Measurements from ENCODE around the gene ANKRD60.

The ANKRD60 gene

DNA sequence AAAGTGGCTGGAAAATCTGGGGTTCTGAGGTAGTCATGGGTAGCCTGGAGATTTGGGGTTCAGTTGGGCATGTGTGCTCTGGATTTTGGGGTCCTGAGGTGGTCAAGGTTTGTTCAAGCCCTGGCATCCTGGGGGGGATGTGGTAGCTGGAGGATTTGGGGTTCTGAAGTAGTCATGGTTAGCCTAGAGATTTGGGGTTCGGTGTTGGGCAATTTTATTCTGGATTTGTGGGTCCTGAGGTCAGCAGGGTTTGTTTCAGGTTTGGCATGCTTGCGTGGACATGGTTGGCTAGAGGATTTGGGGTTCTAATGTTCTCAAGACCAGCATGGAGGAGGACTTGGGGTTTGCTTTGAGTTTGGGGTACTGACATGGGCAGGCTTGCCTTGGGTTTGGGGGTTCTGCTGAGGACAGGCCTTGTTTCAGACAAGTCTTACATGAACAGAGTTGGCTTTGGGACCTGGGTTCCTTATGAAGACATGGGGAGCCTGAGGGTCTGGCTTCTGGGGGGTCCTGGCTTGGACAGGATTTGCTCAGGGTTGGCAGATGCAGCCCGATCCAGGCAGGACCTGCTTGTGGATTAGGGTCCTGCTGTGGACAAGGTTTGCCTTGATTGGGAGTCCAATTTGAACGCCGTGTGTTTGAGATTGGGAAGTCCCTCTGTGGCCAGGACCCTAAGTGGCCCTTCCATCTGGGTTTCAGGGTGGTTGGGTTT, 906 bp downstream of the ANKRD60 start:
- DNase-seq (ENCODE audit: insufficient read length, low spot score): no peak
- TF ChIP-seq POLR2AphosphoS5 (IDR thresholded peaks at IDR 0.05; ENCODE audit: low read depth, low read length): no peak
- FAIRE-seq: no peak

DNA sequence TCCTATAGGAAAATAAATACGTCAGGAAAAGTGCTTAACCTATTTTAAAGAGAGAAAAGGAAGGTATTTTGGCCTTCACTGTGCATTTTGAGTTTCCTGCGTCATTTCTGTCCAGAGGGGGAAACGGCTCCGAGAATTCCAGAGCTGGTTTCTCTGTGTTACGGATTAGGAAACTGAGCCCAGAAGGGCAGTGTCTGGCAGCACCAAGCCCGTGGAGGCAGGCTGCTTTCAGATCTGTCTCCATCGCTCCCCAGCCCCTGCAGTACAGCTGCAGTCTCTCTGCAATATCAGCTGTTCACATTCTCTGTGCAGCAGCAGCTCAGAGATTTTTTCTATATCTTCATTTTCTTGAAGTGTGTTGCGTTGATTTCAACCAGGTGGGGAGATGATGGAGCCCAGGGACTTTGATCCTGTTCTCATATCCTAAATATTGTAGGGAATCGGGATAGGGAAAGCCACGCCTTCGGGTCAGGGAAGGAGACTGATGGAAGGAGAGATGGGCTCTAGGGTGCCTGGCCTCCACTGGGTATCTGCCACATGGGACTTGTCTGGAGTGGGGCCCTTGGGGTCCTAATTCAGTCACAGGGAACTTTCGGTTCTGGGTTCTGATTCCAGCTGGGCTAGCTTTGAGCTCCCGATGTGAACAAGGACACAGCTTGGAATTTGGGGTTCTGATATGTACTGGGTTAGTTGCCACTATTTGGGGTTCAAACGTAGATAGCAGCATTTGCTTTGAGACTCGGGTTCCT, 2.8 kb downstream of the ANKRD60 start:
- no peak for FAIRE-seq
- DNase-seq (ENCODE audit: insufficient read length, low spot score): no peak
- no peak for TF ChIP-seq TAF1 (IDR thresholded peaks at IDR 0.05; ENCODE audit: low read depth, low read length)
- no peak for TF ChIP-seq PAX5 (IDR thresholded peaks at IDR 0.05; ENCODE audit: insufficient read depth, low read length, severe bottlenecking)
- TF ChIP-seq POLR2AphosphoS5 (IDR thresholded peaks at IDR 0.05; ENCODE audit: low read depth, low read length): no peak
- TF ChIP-seq POU2F2 (IDR thresholded peaks at IDR 0.05; ENCODE audit: low read depth, low read length): no peak
- TF ChIP-seq POLR2A (IDR thresholded peaks at IDR 0.05; ENCODE audit: low read depth, low read length): no peak
- TF ChIP-seq SPI1 (IDR thresholded peaks at IDR 0.05; ENCODE audit: low read depth, low read length): no peak

- DNase-seq (ENCODE audit: insufficient read length, low spot score) (no peak), FAIRE-seq (no peak)
- no peak for TF ChIP-seq PAX5 (IDR thresholded peaks at IDR 0.05; ENCODE audit: insufficient read depth, low read length, severe bottlenecking)
- TF ChIP-seq SPI1 (IDR thresholded peaks at IDR 0.05; ENCODE audit: low read depth, low read length): no peak
- no peak for TF ChIP-seq POLR2A (IDR thresholded peaks at IDR 0.05; ENCODE audit: low read depth, low read length)
- TF ChIP-seq POLR2AphosphoS5 (IDR thresholded peaks at IDR 0.05; ENCODE audit: low read depth, low read length): no peak
- TF ChIP-seq POU2F2 (IDR thresholded peaks at IDR 0.05; ENCODE audit: low read depth, low read length): no peak
- no peak for TF ChIP-seq TAF1 (IDR thresholded peaks at IDR 0.05; ENCODE audit: low read depth, low read length)
Measured at GRCh38 chr20:58224974-58225373, 3.5 kb downstream of the ANKRD60 start.

DNA sequence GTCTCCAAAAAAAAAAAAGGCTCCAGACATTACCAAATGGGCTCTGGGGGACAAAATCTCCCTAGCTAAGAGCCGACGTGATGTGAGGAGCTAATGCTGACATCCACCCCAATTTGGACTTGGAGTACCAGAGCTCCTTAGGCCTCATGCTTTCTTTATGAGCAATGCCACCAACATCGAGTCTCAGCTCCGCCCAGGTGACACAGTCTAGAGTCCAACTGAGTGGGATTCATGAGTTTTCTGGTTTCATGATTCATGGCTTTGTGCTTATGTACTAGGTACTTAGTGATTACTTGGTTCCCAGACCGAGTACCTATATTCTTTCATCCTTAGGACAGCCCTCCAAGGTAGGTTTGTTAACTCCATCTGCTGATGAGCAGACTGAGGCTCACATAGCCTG, 4.4 kb downstream of the ANKRD60 start:
- FAIRE-seq (no peak), DNase-seq (ENCODE audit: insufficient read length, low spot score) (no peak)
- TF ChIP-seq POLR2A (IDR thresholded peaks at IDR 0.05; ENCODE audit: low read depth, low read length) (no peak), POLR2AphosphoS5 (IDR thresholded peaks at IDR 0.05; ENCODE audit: low read depth, low read length) (no peak), SPI1 (IDR thresholded peaks at IDR 0.05; ENCODE audit: low read depth, low read length) (no peak), PAX5 (IDR thresholded peaks at IDR 0.05; ENCODE audit: insufficient read depth, low read length, severe bottlenecking) (no peak), POU2F2 (IDR thresholded peaks at IDR 0.05; ENCODE audit: low read depth, low read length) (no peak), TAF1 (IDR thresholded peaks at IDR 0.05; ENCODE audit: low read depth, low read length) (no peak)

GRCh38 chr20:58223358-58223941, 5.0 kb downstream of the ANKRD60 start:
- DNase-seq (ENCODE audit: insufficient read length, low spot score): no peak
- no peak for FAIRE-seq
- TF ChIP-seq PAX5 (IDR thresholded peaks at IDR 0.05; ENCODE audit: insufficient read depth, low read length, severe bottlenecking) (no peak), TAF1 (IDR thresholded peaks at IDR 0.05; ENCODE audit: low read depth, low read length) (no peak), POU2F2 (IDR thresholded peaks at IDR 0.05; ENCODE audit: low read depth, low read length) (no peak), POLR2AphosphoS5 (IDR thresholded peaks at IDR 0.05; ENCODE audit: low read depth, low read length) (no peak)

DNA sequence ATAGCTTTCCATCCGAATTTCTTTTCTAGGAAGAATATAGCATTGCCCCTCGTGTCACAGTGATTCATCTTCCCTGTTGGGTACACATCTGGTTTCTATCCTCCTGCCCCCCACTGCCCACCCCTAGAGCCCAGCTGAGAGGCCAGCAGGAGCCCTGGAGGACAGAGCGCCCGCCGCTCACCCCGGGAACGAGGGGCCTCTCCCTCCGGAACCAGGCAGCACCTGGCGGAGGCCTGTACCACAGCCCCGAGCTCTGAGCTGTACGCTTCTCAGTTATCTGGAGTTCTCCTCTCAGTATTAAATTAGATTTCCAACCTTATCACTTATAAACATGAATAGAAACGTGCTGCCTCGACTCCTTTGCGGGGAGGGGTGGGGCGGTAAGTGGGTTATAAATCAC, 6.0 kb downstream of the ANKRD60 start:
- no peak for DNase-seq (ENCODE audit: insufficient read length, low spot score)
- FAIRE-seq: no peak
- TF ChIP-seq POLR2A (IDR thresholded peaks at IDR 0.05; ENCODE audit: low read depth, low read length) (no peak), TAF1 (IDR thresholded peaks at IDR 0.05; ENCODE audit: low read depth, low read length) (no peak), PAX5 (IDR thresholded peaks at IDR 0.05; ENCODE audit: insufficient read depth, low read length, severe bottlenecking) (no peak), SPI1 (IDR thresholded peaks at IDR 0.05; ENCODE audit: low read depth, low read length) (no peak), POLR2AphosphoS5 (IDR thresholded peaks at IDR 0.05; ENCODE audit: low read depth, low read length) (no peak), POU2F2 (IDR thresholded peaks at IDR 0.05; ENCODE audit: low read depth, low read length) (no peak)

DNA sequence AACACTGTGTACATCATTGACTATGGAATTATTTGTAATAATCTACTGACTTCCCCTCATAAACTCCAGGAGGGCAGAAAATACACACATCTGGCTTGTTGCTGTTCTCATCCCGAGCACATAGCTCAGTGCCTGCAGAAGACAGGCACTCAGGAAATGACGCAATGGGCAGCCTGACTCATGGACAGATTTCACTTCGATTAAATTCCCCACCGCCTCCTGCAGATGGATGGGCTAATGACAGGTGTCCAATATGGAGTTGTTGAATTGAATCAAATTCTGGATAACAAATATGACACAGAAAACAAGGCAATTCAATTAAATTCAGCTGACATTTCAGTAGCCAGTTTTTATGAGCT, 9.1 kb downstream of the ANKRD60 start:
- FAIRE-seq: no peak
- no peak for TF ChIP-seq SPI1 (IDR thresholded peaks at IDR 0.05; ENCODE audit: low read depth, low read length)
- TF ChIP-seq POU2F2 (IDR thresholded peaks at IDR 0.05; ENCODE audit: low read depth, low read length): no peak
- no peak for TF ChIP-seq POLR2AphosphoS5 (IDR thresholded peaks at IDR 0.05; ENCODE audit: low read depth, low read length)
- DNase-seq (ENCODE audit: insufficient read length, low spot score): no peak

DNA sequence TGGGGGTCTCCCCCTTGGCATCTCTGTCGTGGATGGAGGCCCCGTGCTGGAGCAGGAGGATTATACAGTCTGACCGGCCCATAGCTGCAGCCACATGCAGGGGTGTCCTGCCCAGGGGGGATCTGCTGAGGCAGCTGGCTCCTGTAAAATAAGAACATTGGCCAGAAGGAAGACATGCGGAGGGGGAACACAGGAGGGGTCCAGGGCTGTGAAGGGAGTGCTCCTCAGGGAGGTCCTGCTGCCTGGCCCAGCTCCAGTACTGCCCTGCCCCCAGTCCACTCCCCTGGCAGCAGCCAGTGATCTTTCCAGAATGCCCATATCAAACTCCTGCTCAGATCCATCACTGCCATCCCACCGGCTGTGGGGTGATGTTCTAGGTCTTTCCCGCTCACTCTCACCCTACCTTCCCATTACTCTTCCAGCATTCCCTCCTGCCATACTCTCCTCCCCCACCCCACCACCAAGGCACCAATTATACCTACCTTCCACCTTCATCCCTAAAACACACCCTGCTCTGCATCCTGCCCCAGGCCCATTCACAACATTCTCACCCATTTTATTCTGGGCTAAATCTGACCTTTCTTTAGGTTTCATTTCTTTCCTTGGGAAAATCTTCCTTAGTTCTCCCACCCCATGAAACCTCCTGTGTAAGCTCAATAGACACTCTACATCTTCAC, 9.7 kb downstream of the ANKRD60 start:
- FAIRE-seq: no peak
- TF ChIP-seq POLR2A (IDR thresholded peaks at IDR 0.05; ENCODE audit: low read depth, low read length) (no peak), PAX5 (IDR thresholded peaks at IDR 0.05; ENCODE audit: insufficient read depth, low read length, severe bottlenecking) (no peak), POLR2AphosphoS5 (IDR thresholded peaks at IDR 0.05; ENCODE audit: low read depth, low read length) (no peak), POU2F2 (IDR thresholded peaks at IDR 0.05; ENCODE audit: low read depth, low read length) (no peak), SPI1 (IDR thresholded peaks at IDR 0.05; ENCODE audit: low read depth, low read length) (no peak), TAF1 (IDR thresholded peaks at IDR 0.05; ENCODE audit: low read depth, low read length) (no peak)
- DNase-seq (ENCODE audit: insufficient read length, low spot score): no peak

GRCh38 chr20:58216334-58216733, 12.1 kb downstream of the ANKRD60 start:
- FAIRE-seq (no peak), DNase-seq (ENCODE audit: insufficient read length, low spot score) (no peak)
- TF ChIP-seq POLR2A (IDR thresholded peaks at IDR 0.05; ENCODE audit: low read depth, low read length) (no peak), POLR2AphosphoS5 (IDR thresholded peaks at IDR 0.05; ENCODE audit: low read depth, low read length) (no peak)
